DND-41 (cell line): ENCODE measurements around the gene PTCHD1.

ENCODE experiments used
- ATAC-seq: fragments of 200-7000 bp; cut with Tn5 transposase; 3 replicates; pipeline ENCODE4 v1.9.1; 2021; ENCODE audit warnings: low read depth; ENCODE audit not compliant: insufficient read depth
- DNase-seq: peaks from one replicate; pipeline ENCODE4 v3.0.0-alpha.2; 2020
- H2AFZ ChIP-seq: 2 replicates; pipeline ENCODE4 v1.6.0; 2012; ENCODE audit warnings: low read depth, low read length
- H3K27ac ChIP-seq: 2 replicates; pipeline ENCODE4 v1.5.1; 2012; ENCODE audit warnings: low read length, inconsistent platforms
- H3K27me3 ChIP-seq: fragments of 200-600 bp; sonication (generic); 2 replicates; pipeline ENCODE4 v1.6.0; 2012; ENCODE audit warnings: low read length, mild to moderate bottlenecking, inconsistent platforms; ENCODE audit not compliant: insufficient read depth, poor library complexity
- H3K36me3 ChIP-seq: 2 replicates; pipeline ENCODE4 v1.5.1; 2012; ENCODE audit warnings: low read length, inconsistent platforms; ENCODE audit not compliant: insufficient read depth
- H3K4me1 ChIP-seq: 2 replicates; pipeline ENCODE4 v1.5.1; 2012; ENCODE audit warnings: mild to moderate bottlenecking, low read length; ENCODE audit not compliant: insufficient read depth
- H3K4me2 ChIP-seq: 2 replicates; pipeline ENCODE4 v1.6.0; 2012; ENCODE audit warnings: mild to moderate bottlenecking, moderate library complexity, low read length, inconsistent platforms; ENCODE audit not compliant: insufficient read depth
- H3K4me3 ChIP-seq, 2 experiments: fragments of 200-600 bp in 1 of 2; shearing (Covaris generic) in 1 of 2; 2 replicates each; pipeline ENCODE4 v1.5.1; 2012 to 2016; ENCODE audit warnings: inconsistent platforms in 2 of 2, low read length in 2 of 2, mild to moderate bottlenecking in 2 of 2, low read depth in 1 of 2, moderate library complexity in 1 of 2
- H3K79me2 ChIP-seq: 2 replicates; pipeline ENCODE4 v1.6.0; 2012; ENCODE audit warnings: low read length, inconsistent platforms; ENCODE audit not compliant: insufficient read depth
- H3K9ac ChIP-seq: 2 replicates; pipeline ENCODE4 v1.6.0; 2012; ENCODE audit warnings: low read depth, mild to moderate bottlenecking, inconsistent platforms, low read length, moderate library complexity
- H3K9me3 ChIP-seq: 2 replicates; pipeline ENCODE4 v1.5.1; 2012; ENCODE audit warnings: low read length, moderate library complexity, mild to moderate bottlenecking, inconsistent platforms; ENCODE audit not compliant: insufficient read depth, severe bottlenecking
- H4K20me1 ChIP-seq: 2 replicates; pipeline ENCODE4 v1.6.0; 2012; ENCODE audit warnings: low read length; ENCODE audit not compliant: insufficient read depth
- CTCF ChIP-seq: IDR thresholded peaks from 2 replicates; pipeline ENCODE4 v1.5.1; 2012; ENCODE audit warnings: borderline replicate concordance, low read length, moderate library complexity, mild to moderate bottlenecking; ENCODE audit not compliant: poor library complexity, severe bottlenecking; ENCODE audit errors: extremely low read depth
- EZH2 ChIP-seq: IDR thresholded peaks from 3 replicates; pipeline ENCODE4 v1.6.1; 2012; ENCODE audit warnings: borderline replicate concordance, low read depth, mild to moderate bottlenecking, moderate library complexity, low read length, inconsistent platforms; ENCODE audit not compliant: severe bottlenecking

The PTCHD1 gene

GRCh38 chrX:23327104-23327503 lies 7.5 kb upstream of the PTCHD1 start:
- Histone ChIP-seq H3K27me3 (no peaks in the 10 kb centered on the region), H3K9me3 (no peaks in the 10 kb centered on the region), H3K4me1 (no peaks in the 10 kb centered on the region), H3K4me2 (no peak overlapping the region), H3K4me3 (no peak overlapping the region), H3K9ac (no peak overlapping the region), H2AFZ (no peak overlapping the region), H3K27ac (no peak overlapping the region), H3K79me2 (no peaks in the 10 kb centered on the region), H4K20me1 (no peaks in the 10 kb centered on the region), H3K36me3 (no peaks in the 10 kb centered on the region)
- no peak for ATAC-seq
- TF ChIP-seq EZH2: no peak
- TF ChIP-seq CTCF: no peak
- no peak for DNase-seq

- TF ChIP-seq CTCF: no peak
- TF ChIP-seq EZH2: no peak
- Histone ChIP-seq H2AFZ (no peak overlapping the region), H3K79me2 (no peaks in the 10 kb centered on the region), H3K27me3 (no peaks in the 10 kb centered on the region), H3K9ac (no peak overlapping the region), H3K27ac (no peak overlapping the region), H4K20me1 (no peaks in the 10 kb centered on the region), H3K4me3 (no peak overlapping the region), H3K9me3 (no peaks in the 10 kb centered on the region), H3K36me3 (no peaks in the 10 kb centered on the region), H3K4me1 (no peaks in the 10 kb centered on the region), H3K4me2 (no peak overlapping the region)
- no peak for DNase-seq
- ATAC-seq: no peak
Observed at GRCh38 chrX:23331701-23332100, 2.9 kb upstream of the PTCHD1 start.

- TF ChIP-seq CTCF: no peak
- TF ChIP-seq EZH2: no peak
- Histone ChIP-seq H3K27ac (no peak overlapping the region), H3K36me3 (no peaks in the 10 kb centered on the region), H3K9ac (no peak overlapping the region), H3K4me2 (no peak overlapping the region), H2AFZ (no peak overlapping the region), H3K79me2 (no peaks in the 10 kb centered on the region), H3K9me3 (no peaks in the 10 kb centered on the region), H4K20me1 (no peaks in the 10 kb centered on the region), H3K4me3 (no peak overlapping the region), H3K27me3 (no peaks in the 10 kb centered on the region), H3K4me1 (no peaks in the 10 kb centered on the region)
- no peak for ATAC-seq
- DNase-seq: no peak
Observed at GRCh38 chrX:23332101-23332887, 2.4 kb upstream of the PTCHD1 start.
